HepG2 (cell line): ENCODE measurements around the gene KTN1. TPM values are rescaled to one million over a fixed set of nuclear protein-coding genes. Genes with fewer than 3 reads are reported as not detected.

Experiments
- ATF1 ChIP-seq: IDR thresholded peaks from 2 replicates; pipeline ENCODE4 v1.6.1; 2016; ENCODE audit warnings: mild to moderate bottlenecking, control low read depth
- ATF5 ChIP-seq: sonication (generic); formaldehyde crosslinking; IDR thresholded peaks from 2 replicates; pipeline ENCODE4 v1.4.0; 2020; ENCODE audit warnings: mild to moderate bottlenecking, low read depth, missing genetic modification reagents
- ELF3 ChIP-seq: IDR thresholded peaks from 2 replicates; pipeline ENCODE4 v1.6.1; 2016; ENCODE audit warnings: missing genetic modification reagents, missing compliant biosample characterization
- FLYWCH1 ChIP-seq: sonication (generic); formaldehyde crosslinking; IDR thresholded peaks from 2 replicates; pipeline ENCODE4 v1.8.1; 2023; ENCODE audit warnings: mild to moderate bottlenecking, missing genetic modification reagents
- KAT7 ChIP-seq: IDR thresholded peaks from 2 replicates; pipeline ENCODE4 v1.6.1; 2018; ENCODE audit warnings: borderline replicate concordance, missing compliant biosample characterization
- KLF16 ChIP-seq, 2 experiments: sonication (generic) in 1 of 2; formaldehyde crosslinking in 1 of 2; IDR thresholded peaks; 2 replicates each; pipeline versions ENCODE4 v1.6.1 to v1.8.0; 2016 to 2023; ENCODE audit warnings: missing genetic modification reagents in 2 of 2, missing compliant biosample characterization in 1 of 2
- NKX3-1 ChIP-seq: sonication (generic); formaldehyde crosslinking; IDR thresholded peaks from 2 replicates; pipeline ENCODE4 v1.5.0; 2020; ENCODE audit warnings: missing genetic modification reagents
- SMARCE1 ChIP-seq: fragments of 450-650 bp; IDR thresholded peaks from 2 replicates; pipeline ENCODE4 v1.6.1; 2017; ENCODE audit warnings: borderline replicate concordance
- ZC3H4 ChIP-seq: sonication (generic); formaldehyde crosslinking; IDR thresholded peaks from 2 replicates; pipeline ENCODE4 v1.4.0; 2020; ENCODE audit warnings: missing genetic modification reagents, borderline replicate concordance
- ZNF260 ChIP-seq: sonication (generic); formaldehyde crosslinking; IDR thresholded peaks from 2 replicates; pipeline ENCODE4 v1.4.0; 2020; ENCODE audit warnings: missing genetic modification reagents, low read depth, mild to moderate bottlenecking, borderline replicate concordance
- ZNF337 ChIP-seq: sonication (generic); formaldehyde crosslinking; IDR thresholded peaks from 2 replicates; pipeline ENCODE4 v1.5.1; 2020; ENCODE audit warnings: missing genetic modification reagents, low read depth, mild to moderate bottlenecking, borderline replicate concordance
- ZSCAN20 ChIP-seq: sonication (generic); formaldehyde crosslinking; IDR thresholded peaks from 2 replicates; pipeline ENCODE4 v1.4.0; 2020; ENCODE audit warnings: missing genetic modification reagents, mild to moderate bottlenecking, borderline replicate concordance
- polyA plus RNA-seq, 8 experiments: library from polyadenylated mRNA; depleted of rRNA in 3 of 8; stranded (reverse) in 7 of 8; unstranded in 1 of 8; fragments of >200 nt; fragmentation: Illumina TruSeq in 4 of 8; extraction: Trizol in 4 of 8; gene quantifications; 2 replicates each; pipeline versions ENCODE4 v1.2.1 to v1.2.3, GENCODE V29; 2011 to 2016; ENCODE audit warnings: low read depth in 4 of 8, missing spikeins in 1 of 8, mixed read lengths in 1 of 8; ENCODE audit not compliant: insufficient read depth in 1 of 8
- total RNA-seq, 5 experiments: library from RNA; depleted of rRNA; stranded (reverse); fragments of >200 nt; fragmentation: Illumina TruSeq; extraction: Trizol; gene quantifications; 2 replicates each; pipeline ENCODE4 v1.2.3, GENCODE V29; 2016; ENCODE audit warnings: low read depth in 1 of 5
- TF ChIP-seq, protein P1 (sequence below): sonication (generic); formaldehyde crosslinking; IDR thresholded peaks from 2 replicates; pipeline ENCODE4 v1.4.0; 2020; ENCODE audit warnings: missing genetic modification reagents, mild to moderate bottlenecking, borderline replicate concordance
- TF ChIP-seq, protein P2 (sequence below): sonication (generic); formaldehyde crosslinking; IDR thresholded peaks from 2 replicates; pipeline ENCODE4 v1.5.0; 2020; ENCODE audit warnings: mild to moderate bottlenecking, missing genetic modification reagents, borderline replicate concordance
- TF ChIP-seq, protein P3 (sequence below): sonication (generic); formaldehyde crosslinking; IDR thresholded peaks from 2 replicates; pipeline ENCODE4 v1.4.0; 2020; ENCODE audit warnings: mild to moderate bottlenecking, missing genetic modification reagents
- TF ChIP-seq, protein P4 (sequence below): IDR thresholded peaks from 2 replicates; pipeline ENCODE4 v1.6.1; 2016; ENCODE audit warnings: low read depth, control low read depth

KTN1 gene
- total and polyA plus RNA-seq, 2 of the 13 experiments (the other 11 are each of a cell fraction or from before 2014, with no cell fraction given): 60.6 to 169 TPM

DNA sequence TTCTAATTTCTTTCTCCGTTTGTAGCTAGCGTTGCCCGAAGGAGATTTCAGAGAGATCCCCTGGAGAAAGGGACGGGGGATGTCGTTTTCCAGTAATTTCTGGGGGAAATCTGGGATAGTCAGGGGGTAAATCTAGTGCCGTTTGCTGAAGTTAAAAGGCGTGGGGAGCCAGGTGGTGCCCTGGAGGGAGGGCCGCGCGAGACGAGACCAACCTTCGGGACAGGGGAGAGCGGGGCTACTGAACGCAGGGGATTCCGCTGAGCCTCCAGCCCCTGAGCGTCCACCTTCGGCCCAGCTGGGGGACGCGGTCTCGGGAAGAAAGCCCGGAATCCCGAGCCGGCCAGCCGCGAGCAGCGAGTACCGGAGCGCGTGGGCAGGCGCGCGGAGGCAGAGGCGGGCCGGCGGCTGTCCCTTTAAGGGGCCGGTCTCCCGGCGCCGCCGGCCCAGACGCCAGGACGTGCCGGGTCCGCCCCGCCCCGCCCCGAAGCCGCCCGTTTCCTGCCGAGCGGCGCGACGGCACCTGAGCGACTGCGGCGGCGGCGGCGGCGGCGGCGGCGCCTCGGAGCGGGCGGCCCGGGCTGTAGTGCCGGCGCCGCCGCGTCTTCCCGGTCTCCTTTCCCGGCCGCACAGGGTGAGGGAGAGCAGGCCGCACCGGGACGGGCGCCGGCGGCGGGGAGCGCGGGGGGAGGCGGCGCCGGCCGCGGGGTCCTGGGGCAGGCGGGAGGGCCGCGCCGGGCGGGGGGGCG is at the start of gene KTN1 (continued):
- TF ChIP-seq SMARCE1 (no peak), ZC3H4 (no peak), ATF5 (no peak), ATF1 (no peak), KAT7 (CRISPR knock-in tag) (peak; percentile 46), ZNF337 (0 out of 2 replicates have a peak, but pooled peaks have one; percentile 49), NKX3-1 (CRISPR knock-in tag) (0 out of 2 replicates have a peak, but pooled peaks have one; percentile 46), KLF16 (CRISPR knock-in tag; IDR thresholded peaks at IDR 0.05) (0 out of 4 replicates have a peak, but pooled peaks of 1 of the 2 experiments have one; percentile 19), ELF3 (no peak), FLYWCH1 (CRISPR knock-in tag) (no peak), ZNF260 (CRISPR knock-in tag) (no peak), ZSCAN20 (CRISPR knock-in tag) (peak; percentile 86)
- TF ChIP-seq, protein P1, sequence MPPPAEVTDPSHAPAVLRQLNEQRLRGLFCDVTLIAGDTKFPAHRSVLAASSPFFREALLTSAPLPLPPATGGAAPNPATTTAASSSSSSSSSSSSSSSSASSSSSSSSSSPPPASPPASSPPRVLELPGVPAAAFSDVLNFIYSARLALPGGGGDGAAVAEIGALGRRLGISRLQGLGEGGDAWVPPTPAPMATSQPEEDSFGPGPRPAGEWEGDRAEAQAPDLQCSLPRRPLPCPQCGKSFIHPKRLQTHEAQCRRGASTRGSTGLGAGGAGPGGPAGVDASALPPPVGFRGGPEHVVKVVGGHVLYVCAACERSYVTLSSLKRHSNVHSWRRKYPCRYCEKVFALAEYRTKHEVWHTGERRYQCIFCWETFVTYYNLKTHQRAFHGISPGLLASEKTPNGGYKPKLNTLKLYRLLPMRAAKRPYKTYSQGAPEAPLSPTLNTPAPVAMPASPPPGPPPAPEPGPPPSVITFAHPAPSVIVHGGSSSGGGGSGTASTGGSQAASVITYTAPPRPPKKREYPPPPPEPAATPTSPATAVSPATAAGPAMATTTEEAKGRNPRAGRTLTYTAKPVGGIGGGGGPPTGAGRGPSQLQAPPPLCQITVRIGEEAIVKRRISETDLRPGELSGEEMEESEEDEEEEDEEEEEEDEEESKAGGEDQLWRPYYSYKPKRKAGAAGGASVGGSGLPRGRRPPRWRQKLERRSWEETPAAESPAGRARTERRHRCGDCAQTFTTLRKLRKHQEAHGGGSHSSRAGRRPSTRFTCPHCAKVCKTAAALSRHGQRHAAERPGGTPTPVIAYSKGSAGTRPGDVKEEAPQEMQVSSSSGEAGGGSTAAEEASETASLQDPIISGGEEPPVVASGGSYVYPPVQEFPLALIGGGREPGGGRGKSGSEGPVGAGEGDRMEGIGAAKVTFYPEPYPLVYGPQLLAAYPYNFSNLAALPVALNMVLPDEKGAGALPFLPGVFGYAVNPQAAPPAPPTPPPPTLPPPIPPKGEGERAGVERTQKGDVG (CRISPR knock-in tag): 0 out of 2 replicates have a peak, but pooled peaks have one; percentile 9
- TF ChIP-seq, protein P2, sequence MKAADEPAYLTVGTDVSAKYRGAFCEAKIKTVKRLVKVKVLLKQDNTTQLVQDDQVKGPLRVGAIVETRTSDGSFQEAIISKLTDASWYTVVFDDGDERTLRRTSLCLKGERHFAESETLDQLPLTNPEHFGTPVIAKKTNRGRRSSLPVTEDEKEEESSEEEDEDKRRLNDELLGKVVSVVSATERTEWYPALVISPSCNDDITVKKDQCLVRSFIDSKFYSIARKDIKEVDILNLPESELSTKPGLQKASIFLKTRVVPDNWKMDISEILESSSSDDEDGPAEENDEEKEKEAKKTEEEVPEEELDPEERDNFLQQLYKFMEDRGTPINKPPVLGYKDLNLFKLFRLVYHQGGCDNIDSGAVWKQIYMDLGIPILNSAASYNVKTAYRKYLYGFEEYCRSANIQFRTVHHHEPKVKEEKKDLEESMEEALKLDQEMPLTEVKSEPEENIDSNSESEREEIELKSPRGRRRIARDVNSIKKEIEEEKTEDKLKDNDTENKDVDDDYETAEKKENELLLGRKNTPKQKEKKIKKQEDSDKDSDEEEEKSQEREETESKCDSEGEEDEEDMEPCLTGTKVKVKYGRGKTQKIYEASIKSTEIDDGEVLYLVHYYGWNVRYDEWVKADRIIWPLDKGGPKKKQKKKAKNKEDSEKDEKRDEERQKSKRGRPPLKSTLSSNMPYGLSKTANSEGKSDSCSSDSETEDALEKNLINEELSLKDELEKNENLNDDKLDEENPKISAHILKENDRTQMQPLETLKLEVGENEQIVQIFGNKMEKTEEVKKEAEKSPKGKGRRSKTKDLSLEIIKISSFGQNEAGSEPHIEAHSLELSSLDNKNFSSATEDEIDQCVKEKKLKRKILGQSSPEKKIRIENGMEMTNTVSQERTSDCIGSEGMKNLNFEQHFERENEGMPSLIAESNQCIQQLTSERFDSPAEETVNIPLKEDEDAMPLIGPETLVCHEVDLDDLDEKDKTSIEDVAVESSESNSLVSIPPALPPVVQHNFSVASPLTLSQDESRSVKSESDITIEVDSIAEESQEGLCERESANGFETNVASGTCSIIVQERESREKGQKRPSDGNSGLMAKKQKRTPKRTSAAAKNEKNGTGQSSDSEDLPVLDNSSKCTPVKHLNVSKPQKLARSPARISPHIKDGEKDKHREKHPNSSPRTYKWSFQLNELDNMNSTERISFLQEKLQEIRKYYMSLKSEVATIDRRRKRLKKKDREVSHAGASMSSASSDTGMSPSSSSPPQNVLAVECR (CRISPR knock-in tag): peak; percentile 55; the same call in 1 of the 2 replicates
- TF ChIP-seq, protein P3, sequence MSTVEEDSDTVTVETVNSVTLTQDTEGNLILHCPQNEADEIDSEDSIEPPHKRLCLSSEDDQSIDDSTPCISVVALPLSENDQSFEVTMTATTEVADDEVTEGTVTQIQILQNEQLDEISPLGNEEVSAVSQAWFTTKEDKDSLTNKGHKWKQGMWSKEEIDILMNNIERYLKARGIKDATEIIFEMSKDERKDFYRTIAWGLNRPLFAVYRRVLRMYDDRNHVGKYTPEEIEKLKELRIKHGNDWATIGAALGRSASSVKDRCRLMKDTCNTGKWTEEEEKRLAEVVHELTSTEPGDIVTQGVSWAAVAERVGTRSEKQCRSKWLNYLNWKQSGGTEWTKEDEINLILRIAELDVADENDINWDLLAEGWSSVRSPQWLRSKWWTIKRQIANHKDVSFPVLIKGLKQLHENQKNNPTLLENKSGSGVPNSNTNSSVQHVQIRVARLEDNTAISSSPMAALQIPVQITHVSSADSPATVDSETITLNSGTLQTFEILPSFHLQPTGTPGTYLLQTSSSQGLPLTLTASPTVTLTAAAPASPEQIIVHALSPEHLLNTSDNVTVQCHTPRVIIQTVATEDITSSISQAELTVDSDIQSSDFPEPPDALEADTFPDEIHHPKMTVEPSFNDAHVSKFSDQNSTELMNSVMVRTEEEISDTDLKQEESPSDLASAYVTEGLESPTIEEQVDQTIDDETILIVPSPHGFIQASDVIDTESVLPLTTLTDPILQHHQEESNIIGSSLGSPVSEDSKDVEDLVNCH (CRISPR knock-in tag): no peak
- TF ChIP-seq, protein P4, sequence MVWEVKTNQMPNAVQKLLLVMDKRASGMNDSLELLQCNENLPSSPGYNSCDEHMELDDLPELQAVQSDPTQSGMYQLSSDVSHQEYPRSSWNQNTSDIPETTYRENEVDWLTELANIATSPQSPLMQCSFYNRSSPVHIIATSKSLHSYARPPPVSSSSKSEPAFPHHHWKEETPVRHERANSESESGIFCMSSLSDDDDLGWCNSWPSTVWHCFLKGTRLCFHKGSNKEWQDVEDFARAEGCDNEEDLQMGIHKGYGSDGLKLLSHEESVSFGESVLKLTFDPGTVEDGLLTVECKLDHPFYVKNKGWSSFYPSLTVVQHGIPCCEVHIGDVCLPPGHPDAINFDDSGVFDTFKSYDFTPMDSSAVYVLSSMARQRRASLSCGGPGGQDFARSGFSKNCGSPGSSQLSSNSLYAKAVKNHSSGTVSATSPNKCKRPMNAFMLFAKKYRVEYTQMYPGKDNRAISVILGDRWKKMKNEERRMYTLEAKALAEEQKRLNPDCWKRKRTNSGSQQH (CRISPR knock-in tag): no peak
